ENCODE measurements around the gene RAB36. TPM values are rescaled to one million over a fixed set of nuclear protein-coding genes. Genes with fewer than 3 reads are reported as not detected.
"Not testable (repeated sequence)": the region's sequence is repeated elsewhere in the genome, so short reads cannot be mapped to it uniquely, and the experiment has no call there.

Gene RAB36
- total RNA-seq, 1 donor from 2014 or later: 2.0 TPM

DNA sequence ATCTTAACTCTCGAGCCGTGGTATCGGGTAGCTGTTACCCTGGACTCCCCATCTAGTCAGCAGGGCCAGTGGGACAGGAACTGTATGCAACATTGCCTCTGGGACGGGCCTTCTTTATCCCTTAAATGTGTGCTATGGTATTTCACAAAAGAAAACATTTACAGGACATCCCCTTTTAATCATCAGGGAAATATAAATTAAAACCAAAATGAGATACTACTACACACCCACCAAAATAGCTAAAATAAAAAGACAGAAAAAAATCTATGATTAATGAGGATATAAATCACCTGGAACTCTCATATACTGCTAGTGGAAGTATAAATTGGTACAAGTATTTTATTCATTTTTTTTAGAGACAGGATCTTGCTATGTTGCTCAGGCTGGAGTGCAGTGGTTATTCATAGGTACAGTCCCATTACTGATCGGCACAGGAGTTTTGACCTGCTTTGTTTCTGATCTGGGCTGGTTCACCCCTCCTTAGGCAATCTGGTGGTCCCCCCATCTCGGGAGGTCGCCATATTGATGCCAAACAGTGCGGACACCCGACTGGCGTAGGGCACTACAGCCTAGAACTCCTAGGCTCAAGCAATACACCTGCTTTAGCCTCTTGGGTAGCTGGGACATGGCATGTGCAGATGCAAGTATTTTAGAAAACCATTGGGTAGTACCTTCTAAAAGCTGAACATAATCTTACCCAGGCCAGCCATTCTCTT lies 12.7 kb upstream of the RAB36 start:
- DNase-seq: no peak
- Mint-ChIP-seq H3K27ac (ENCODE audit: unreplicated experiment) (no peak overlapping the region), H3K9me3 (ENCODE audit: unreplicated experiment) (peaks cover 8% of the 10 kb centered on the region), H3K4me3 (ENCODE audit: unreplicated experiment) (no peak overlapping the region), H3K4me1 (ENCODE audit: low read depth, unreplicated experiment) (peaks cover 13% of the 10 kb centered on the region), H3K36me3 (ENCODE audit: unreplicated experiment) (no peaks in the 10 kb centered on the region), H3K27me3 (ENCODE audit: unreplicated experiment) (peaks cover 12% of the 10 kb centered on the region)
- TF ChIP-seq, protein P1, sequence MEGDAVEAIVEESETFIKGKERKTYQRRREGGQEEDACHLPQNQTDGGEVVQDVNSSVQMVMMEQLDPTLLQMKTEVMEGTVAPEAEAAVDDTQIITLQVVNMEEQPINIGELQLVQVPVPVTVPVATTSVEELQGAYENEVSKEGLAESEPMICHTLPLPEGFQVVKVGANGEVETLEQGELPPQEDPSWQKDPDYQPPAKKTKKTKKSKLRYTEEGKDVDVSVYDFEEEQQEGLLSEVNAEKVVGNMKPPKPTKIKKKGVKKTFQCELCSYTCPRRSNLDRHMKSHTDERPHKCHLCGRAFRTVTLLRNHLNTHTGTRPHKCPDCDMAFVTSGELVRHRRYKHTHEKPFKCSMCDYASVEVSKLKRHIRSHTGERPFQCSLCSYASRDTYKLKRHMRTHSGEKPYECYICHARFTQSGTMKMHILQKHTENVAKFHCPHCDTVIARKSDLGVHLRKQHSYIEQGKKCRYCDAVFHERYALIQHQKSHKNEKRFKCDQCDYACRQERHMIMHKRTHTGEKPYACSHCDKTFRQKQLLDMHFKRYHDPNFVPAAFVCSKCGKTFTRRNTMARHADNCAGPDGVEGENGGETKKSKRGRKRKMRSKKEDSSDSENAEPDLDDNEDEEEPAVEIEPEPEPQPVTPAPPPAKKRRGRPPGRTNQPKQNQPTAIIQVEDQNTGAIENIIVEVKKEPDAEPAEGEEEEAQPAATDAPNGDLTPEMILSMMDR (IDR thresholded peaks at IDR 0.05; ENCODE audit: partially characterized antibody, unreplicated experiment): no peak

DNA sequence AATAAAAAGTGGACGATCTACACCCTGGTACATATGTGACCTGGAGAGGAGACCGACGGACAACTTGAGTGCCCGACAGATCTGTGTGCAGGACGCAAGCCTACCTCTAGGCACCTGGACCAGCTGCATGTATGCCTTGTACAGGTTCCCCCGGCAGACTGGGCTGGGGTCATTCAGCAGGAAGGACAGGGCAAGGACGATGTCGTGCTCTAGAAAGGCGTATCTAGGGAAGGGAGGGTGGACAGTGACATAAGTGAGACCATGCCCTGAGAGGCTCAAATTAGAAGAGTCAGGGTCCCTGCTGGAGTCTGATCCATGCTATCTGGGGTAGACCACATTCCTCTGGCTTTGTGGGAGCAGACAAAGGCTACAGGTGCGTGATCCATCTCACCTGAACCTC lies 11.4 kb upstream of the RAB36 start:
- peaks cover 3% of the 10 kb centered on the region for H3K27me3 Mint-ChIP-seq (ENCODE audit: unreplicated experiment)
- DNase-seq: no peak
- peaks cover 8% of the 10 kb centered on the region for H3K4me1 Mint-ChIP-seq (ENCODE audit: low read depth, unreplicated experiment)
- no peak overlapping the region for H3K4me3 Mint-ChIP-seq (ENCODE audit: unreplicated experiment)
- TF ChIP-seq, protein P1 (IDR thresholded peaks at IDR 0.05; ENCODE audit: partially characterized antibody, unreplicated experiment): no peak
- no peaks in the 10 kb centered on the region for H3K36me3 Mint-ChIP-seq (ENCODE audit: unreplicated experiment)
- H3K27ac Mint-ChIP-seq (ENCODE audit: unreplicated experiment): no peak overlapping the region
- H3K9me3 Mint-ChIP-seq (ENCODE audit: unreplicated experiment): peaks cover 3% of the 10 kb centered on the region

DNA sequence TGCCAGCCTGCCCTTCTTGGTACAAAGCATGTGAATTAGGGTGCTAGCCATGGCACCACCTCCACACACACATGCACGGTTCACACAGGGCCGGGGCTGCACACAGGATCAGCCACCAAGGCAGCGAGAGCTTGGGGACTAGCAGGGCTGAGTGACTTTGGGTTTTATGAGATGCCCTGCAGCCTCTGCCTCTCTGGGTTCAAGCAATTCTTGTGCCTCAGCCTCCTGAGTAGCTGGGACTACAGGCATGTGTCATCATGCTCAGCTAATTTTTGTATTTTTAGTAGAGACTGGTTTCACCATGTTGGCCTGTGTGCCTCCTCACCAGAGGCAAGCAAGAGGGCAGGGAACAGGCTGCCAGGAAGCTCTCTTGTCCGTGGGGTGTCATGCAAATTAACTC lies 8.3 kb upstream of the RAB36 start:
- not testable (repeated sequence) for H3K27ac Mint-ChIP-seq (ENCODE audit: unreplicated experiment); H3K9me3 Mint-ChIP-seq (ENCODE audit: unreplicated experiment); DNase-seq; H3K4me3 Mint-ChIP-seq (ENCODE audit: unreplicated experiment); H3K36me3 Mint-ChIP-seq (ENCODE audit: unreplicated experiment); H3K27me3 Mint-ChIP-seq (ENCODE audit: unreplicated experiment); H3K4me1 Mint-ChIP-seq (ENCODE audit: low read depth, unreplicated experiment)

DNA sequence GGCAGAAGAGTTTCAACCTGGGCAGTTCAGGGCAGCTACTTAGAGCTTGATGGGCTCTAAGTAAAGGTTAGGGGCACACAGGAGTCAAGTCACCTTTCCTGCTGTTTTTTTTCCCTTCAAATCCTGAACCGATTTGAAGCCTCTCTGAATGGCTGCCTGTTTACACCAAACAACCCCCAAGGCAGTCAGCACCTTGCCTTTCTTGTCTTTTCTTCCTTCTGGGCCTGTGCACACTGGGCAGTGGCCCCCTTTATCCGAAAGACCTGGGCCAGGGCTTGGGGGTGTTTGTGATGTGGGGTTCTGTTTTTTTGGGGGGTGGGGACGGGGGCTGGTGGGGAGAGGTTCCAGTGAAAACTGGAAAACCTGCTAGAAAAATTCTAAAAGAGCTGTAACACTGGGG lies 7.8 kb upstream of the RAB36 start:
- peaks cover 3% of the 10 kb centered on the region for H3K9me3 Mint-ChIP-seq (ENCODE audit: unreplicated experiment)
- H3K27ac Mint-ChIP-seq (ENCODE audit: unreplicated experiment): no peak overlapping the region

DNA sequence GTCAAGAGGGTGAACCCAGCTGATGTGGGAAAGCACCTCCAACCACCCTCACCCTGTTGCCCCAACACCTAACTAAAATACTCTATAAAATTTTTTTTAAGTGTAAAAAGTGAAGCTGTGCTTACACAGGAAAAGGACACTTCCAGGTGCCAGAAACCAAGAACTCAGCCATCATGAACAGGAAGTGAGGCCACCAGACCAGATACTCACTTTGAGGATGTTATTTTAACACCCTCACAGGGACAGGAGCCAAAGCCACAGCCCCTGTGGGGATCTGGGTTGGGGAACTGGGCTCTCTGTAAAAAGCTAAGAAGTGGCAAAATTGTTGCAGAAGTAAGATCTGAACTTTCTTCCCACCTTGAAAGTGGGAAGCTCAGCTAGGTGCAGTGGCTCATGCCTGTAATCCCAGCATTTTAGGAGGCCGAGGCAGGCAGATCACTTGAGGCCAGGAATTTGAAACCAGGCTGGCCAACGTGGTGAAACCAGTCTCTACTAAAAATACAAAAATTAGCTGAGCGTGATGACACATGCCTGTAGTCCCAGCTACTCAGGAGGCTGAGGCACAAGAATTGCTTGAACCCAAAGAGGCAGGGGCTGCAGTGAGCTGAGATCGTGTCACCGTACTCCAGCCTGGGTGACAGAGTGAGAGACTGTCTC lies 7.2 kb upstream of the RAB36 start:
- H3K4me3 Mint-ChIP-seq (ENCODE audit: unreplicated experiment): no peak overlapping the region
- H3K4me1 Mint-ChIP-seq (ENCODE audit: low read depth, unreplicated experiment): peaks cover 7% of the 10 kb centered on the region
- peaks cover 3% of the 10 kb centered on the region for H3K9me3 Mint-ChIP-seq (ENCODE audit: unreplicated experiment)
- no peaks in the 10 kb centered on the region for H3K36me3 Mint-ChIP-seq (ENCODE audit: unreplicated experiment)
- H3K27me3 Mint-ChIP-seq (ENCODE audit: unreplicated experiment): peaks cover 2% of the 10 kb centered on the region
- no peak overlapping the region for H3K27ac Mint-ChIP-seq (ENCODE audit: unreplicated experiment)
- TF ChIP-seq, protein P1 (IDR thresholded peaks at IDR 0.05; ENCODE audit: partially characterized antibody, unreplicated experiment): no peak
- DNase-seq: no peak

More for the DNA sequence above, 7.8 kb upstream of the RAB36 start:
- TF ChIP-seq, protein P1 (IDR thresholded peaks at IDR 0.05; ENCODE audit: partially characterized antibody, unreplicated experiment): no peak
- Mint-ChIP-seq H3K27me3 (ENCODE audit: unreplicated experiment) (no peaks in the 10 kb centered on the region), H3K4me1 (ENCODE audit: low read depth, unreplicated experiment) (peaks cover 4% of the 10 kb centered on the region), H3K4me3 (ENCODE audit: unreplicated experiment) (no peak overlapping the region), H3K36me3 (ENCODE audit: unreplicated experiment) (no peaks in the 10 kb centered on the region)
- no peak for DNase-seq

All from glutamatergic neuron (in vitro differentiated cells).